ENCODE results near the gene CDH6.
"Not testable (repeated sequence)": the region's sequence is repeated elsewhere in the genome, so short reads cannot be mapped to it uniquely, and the experiment has no call there.

The CDH6 gene

DNA sequence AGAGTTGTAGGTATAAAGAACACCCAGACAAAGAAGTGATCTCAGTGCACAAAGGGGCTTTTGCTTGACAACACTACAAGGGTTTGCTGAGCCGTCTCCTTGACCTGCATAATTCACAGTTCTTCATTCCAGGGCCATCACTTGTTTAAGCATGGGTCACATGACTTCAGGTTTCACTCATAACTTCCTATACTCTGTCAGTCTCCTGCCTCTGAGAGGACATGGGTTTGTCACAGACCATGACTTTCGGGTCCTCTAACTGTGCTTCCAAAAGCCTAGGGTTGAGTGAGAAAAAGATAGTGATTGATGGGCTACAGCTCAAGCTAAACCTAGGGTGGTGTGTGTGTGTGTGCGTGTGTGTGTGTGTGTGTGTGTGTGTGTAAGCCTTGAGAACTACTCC is 166.4 kb downstream of the CDH6 start:
- DNase-seq (no peak), ATAC-seq (ENCODE audit: insufficient read depth, low read depth) (no peak)
- no peaks in the 10 kb centered on the region for H3K4me1 ChIP-seq (ENCODE audit: insufficient read depth, low read length)
- H3K79me2 ChIP-seq (ENCODE audit: insufficient read depth, low read length) = no peaks in the 10 kb centered on the region
- no peaks in the 10 kb centered on the region for H3K36me3 ChIP-seq (ENCODE audit: insufficient read depth, low read length)
- no peaks in the 10 kb centered on the region for H3K27me3 ChIP-seq (ENCODE audit: insufficient read depth, low read length, poor library complexity)
- H3K4me2 ChIP-seq (ENCODE audit: insufficient read depth, low read length) = no peak overlapping the region
- H3K9ac ChIP-seq (ENCODE audit: low read depth, low read length) = no peak overlapping the region
- no peaks in the 10 kb centered on the region for H3K9me3 ChIP-seq (ENCODE audit: insufficient read depth, low read length, severe bottlenecking)
- H3K27ac ChIP-seq (ENCODE audit: low read length) = no peak overlapping the region
- H4K20me1 ChIP-seq (ENCODE audit: insufficient read depth, low read length) = no peaks in the 10 kb centered on the region
- TF ChIP-seq, protein P1, sequence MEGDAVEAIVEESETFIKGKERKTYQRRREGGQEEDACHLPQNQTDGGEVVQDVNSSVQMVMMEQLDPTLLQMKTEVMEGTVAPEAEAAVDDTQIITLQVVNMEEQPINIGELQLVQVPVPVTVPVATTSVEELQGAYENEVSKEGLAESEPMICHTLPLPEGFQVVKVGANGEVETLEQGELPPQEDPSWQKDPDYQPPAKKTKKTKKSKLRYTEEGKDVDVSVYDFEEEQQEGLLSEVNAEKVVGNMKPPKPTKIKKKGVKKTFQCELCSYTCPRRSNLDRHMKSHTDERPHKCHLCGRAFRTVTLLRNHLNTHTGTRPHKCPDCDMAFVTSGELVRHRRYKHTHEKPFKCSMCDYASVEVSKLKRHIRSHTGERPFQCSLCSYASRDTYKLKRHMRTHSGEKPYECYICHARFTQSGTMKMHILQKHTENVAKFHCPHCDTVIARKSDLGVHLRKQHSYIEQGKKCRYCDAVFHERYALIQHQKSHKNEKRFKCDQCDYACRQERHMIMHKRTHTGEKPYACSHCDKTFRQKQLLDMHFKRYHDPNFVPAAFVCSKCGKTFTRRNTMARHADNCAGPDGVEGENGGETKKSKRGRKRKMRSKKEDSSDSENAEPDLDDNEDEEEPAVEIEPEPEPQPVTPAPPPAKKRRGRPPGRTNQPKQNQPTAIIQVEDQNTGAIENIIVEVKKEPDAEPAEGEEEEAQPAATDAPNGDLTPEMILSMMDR (IDR thresholded peaks at IDR 0.05; ENCODE audit: borderline replicate concordance, extremely low read depth, low read length, poor library complexity, severe bottlenecking) = no peak
- TF ChIP-seq EZH2 (IDR thresholded peaks at IDR 0.05; ENCODE audit: borderline replicate concordance, low read depth, low read length, severe bottlenecking) = no peak
- no peak overlapping the region for H3K4me3 ChIP-seq (ENCODE audit: low read depth in 1 of 2, low read length in 2 of 2)
- H2AFZ ChIP-seq (ENCODE audit: low read depth, low read length) = no peak overlapping the region

DNA sequence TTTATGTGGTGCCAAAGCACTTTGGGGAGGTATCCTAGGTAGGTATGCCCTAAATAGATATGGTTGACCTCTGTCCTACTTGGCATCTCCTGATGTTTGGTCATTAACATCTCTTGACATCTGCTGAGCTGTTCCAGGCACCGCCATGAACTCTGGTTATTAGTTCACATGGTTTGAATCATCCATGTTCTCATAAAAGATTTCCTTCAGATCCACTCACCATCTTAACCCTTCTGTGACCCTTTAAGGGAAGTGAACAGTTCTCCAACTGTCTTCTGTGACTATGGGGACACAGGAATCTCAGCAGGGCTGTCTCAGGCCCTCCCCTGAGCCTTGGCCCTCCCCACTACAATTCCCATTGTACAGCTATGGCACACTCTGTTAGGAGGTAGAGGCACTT is 167.7 kb downstream of the CDH6 start:
- H3K79me2 ChIP-seq (ENCODE audit: insufficient read depth, low read length) = no peaks in the 10 kb centered on the region
- no peaks in the 10 kb centered on the region for H4K20me1 ChIP-seq (ENCODE audit: insufficient read depth, low read length)
- no peaks in the 10 kb centered on the region for H3K4me1 ChIP-seq (ENCODE audit: insufficient read depth, low read length)
- H3K4me2 ChIP-seq (ENCODE audit: insufficient read depth, low read length) = no peak overlapping the region
- no peaks in the 10 kb centered on the region for H3K9me3 ChIP-seq (ENCODE audit: insufficient read depth, low read length, severe bottlenecking)
- no peak overlapping the region for H3K9ac ChIP-seq (ENCODE audit: low read depth, low read length)
- TF ChIP-seq, protein P1 (IDR thresholded peaks at IDR 0.05; ENCODE audit: borderline replicate concordance, extremely low read depth, low read length, poor library complexity, severe bottlenecking) = no peak
- TF ChIP-seq EZH2 (IDR thresholded peaks at IDR 0.05; ENCODE audit: borderline replicate concordance, low read depth, low read length, severe bottlenecking) = no peak
- no peak overlapping the region for H3K4me3 ChIP-seq (ENCODE audit: low read depth in 1 of 2, low read length in 2 of 2)
- no peaks in the 10 kb centered on the region for H3K27me3 ChIP-seq (ENCODE audit: insufficient read depth, low read length, poor library complexity)
- no peak overlapping the region for H3K27ac ChIP-seq (ENCODE audit: low read length)
- no peaks in the 10 kb centered on the region for H3K36me3 ChIP-seq (ENCODE audit: insufficient read depth, low read length)
- DNase-seq (no peak), ATAC-seq (ENCODE audit: insufficient read depth, low read depth) (no peak)
- no peak overlapping the region for H2AFZ ChIP-seq (ENCODE audit: low read depth, low read length)

DNA sequence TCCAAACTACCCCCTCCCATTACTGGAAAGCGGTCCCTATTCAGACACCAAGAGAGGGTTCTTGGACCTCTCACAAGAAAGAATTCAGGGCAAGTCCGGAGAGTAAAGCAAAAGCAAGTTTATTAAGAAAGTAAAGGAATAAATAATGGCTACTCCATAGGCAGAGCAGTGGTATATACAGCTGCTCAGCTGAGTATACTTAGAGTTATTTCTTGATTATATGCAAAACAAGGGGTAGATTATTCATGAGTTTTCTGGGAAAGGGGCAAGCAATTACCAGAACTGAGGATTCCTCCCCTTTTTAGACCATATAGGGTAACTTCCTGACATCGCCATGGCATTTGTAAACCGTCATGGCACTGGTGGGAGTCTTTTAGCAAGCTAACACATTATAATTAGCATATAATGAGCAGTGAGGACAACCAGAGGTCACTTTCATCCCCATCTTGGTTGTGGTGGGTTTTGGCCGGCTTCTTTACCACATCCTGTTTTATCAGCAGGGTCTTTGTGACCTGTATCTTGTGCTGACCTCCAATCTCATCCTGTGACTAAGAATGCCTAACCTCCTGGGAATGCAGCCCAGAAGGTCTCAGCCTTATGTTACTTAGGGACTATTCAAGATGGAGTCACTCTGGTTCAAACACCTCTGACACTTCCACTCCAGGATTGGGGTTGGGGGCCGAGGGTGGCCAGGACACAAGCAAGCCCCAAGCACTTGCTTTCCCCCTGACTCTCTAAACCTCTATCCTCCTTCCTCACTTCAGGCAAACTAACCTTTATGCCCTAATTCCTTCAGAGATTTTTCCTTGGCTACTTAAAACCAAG is 168.4 kb downstream of the CDH6 start:
- not testable (repeated sequence) for H3K4me3 ChIP-seq (ENCODE audit: low read depth in 1 of 2, low read length in 2 of 2); H3K4me2 ChIP-seq (ENCODE audit: insufficient read depth, low read length); ATAC-seq (ENCODE audit: insufficient read depth, low read depth); H3K36me3 ChIP-seq (ENCODE audit: insufficient read depth, low read length); H3K27me3 ChIP-seq (ENCODE audit: insufficient read depth, low read length, poor library complexity); H3K9ac ChIP-seq (ENCODE audit: low read depth, low read length); H3K27ac ChIP-seq (ENCODE audit: low read length); H2AFZ ChIP-seq (ENCODE audit: low read depth, low read length); H4K20me1 ChIP-seq (ENCODE audit: insufficient read depth, low read length); H3K4me1 ChIP-seq (ENCODE audit: insufficient read depth, low read length); H3K79me2 ChIP-seq (ENCODE audit: insufficient read depth, low read length); H3K9me3 ChIP-seq (ENCODE audit: insufficient read depth, low read length, severe bottlenecking); DNase-seq

DNA sequence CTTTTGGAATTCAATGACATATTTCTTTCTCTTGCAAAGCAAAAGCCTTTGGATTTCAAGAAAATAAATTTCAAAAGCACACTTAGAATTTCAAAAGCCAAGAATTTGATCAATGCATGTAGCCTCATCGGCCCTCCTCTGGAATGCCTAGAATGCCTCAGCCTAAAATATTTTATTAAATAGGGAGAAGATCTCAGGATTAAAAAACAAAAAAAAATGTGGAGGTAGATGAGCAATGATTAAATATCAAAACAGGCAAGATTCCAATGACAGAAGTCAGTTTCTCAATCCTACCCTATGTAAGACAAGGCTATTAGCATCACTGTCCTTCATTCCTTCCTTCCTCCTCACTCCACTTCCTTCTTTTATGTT is 169.0 kb downstream of the CDH6 start:
- no peak overlapping the region for H3K4me2 ChIP-seq (ENCODE audit: insufficient read depth, low read length)
- H3K4me1 ChIP-seq (ENCODE audit: insufficient read depth, low read length) = no peaks in the 10 kb centered on the region
- no peak for ATAC-seq (ENCODE audit: insufficient read depth, low read depth)

More for the DNA sequence above, 169.0 kb downstream of the CDH6 start:
- H4K20me1 ChIP-seq (ENCODE audit: insufficient read depth, low read length) = no peaks in the 10 kb centered on the region
- DNase-seq = no peak
- H3K36me3 ChIP-seq (ENCODE audit: insufficient read depth, low read length) = no peaks in the 10 kb centered on the region
- H3K9me3 ChIP-seq (ENCODE audit: insufficient read depth, low read length, severe bottlenecking) = no peaks in the 10 kb centered on the region
- H3K27me3 ChIP-seq (ENCODE audit: insufficient read depth, low read length, poor library complexity) = no peaks in the 10 kb centered on the region
- H3K79me2 ChIP-seq (ENCODE audit: insufficient read depth, low read length) = no peaks in the 10 kb centered on the region
- H2AFZ ChIP-seq (ENCODE audit: low read depth, low read length) = no peak overlapping the region
- H3K4me3 ChIP-seq (ENCODE audit: low read depth in 1 of 2, low read length in 2 of 2) = no peak overlapping the region
- no peak overlapping the region for H3K9ac ChIP-seq (ENCODE audit: low read depth, low read length)
- no peak overlapping the region for H3K27ac ChIP-seq (ENCODE audit: low read length)
- TF ChIP-seq, protein P1 (IDR thresholded peaks at IDR 0.05; ENCODE audit: borderline replicate concordance, extremely low read depth, low read length, poor library complexity, severe bottlenecking) = no peak
- TF ChIP-seq EZH2 (IDR thresholded peaks at IDR 0.05; ENCODE audit: borderline replicate concordance, low read depth, low read length, severe bottlenecking) = no peak

All from DND-41 (cell line).